Measurements from ENCODE around the gene MAP2K5.
"Not testable (repeated sequence)": the region's sequence is repeated elsewhere in the genome, so short reads cannot be mapped to it uniquely, and the experiment has no call there.

MAP2K5 gene

GRCh38 chr15:67601073-67601472 is 58.6 kb downstream of the MAP2K5 start:
- no peak for DNase-seq (ENCODE audit: low read depth in 2 of 2)

GRCh38 chr15:67603063-67603462 is 60.6 kb downstream of the MAP2K5 start:
- DNase-seq (ENCODE audit: low read depth in 2 of 2): no peak

GRCh38 chr15:67605871-67606270 is 63.4 kb downstream of the MAP2K5 start:
- DNase-seq (ENCODE audit: low read depth in 2 of 2): no peak

- DNase-seq (ENCODE audit: low read depth in 2 of 2): no peak
These were observed 64.2 kb downstream of the MAP2K5 start for GRCh38 chr15:67606742-67607141.

GRCh38 chr15:67607329-67607728 is 64.8 kb downstream of the MAP2K5 start:
- no peak for DNase-seq (ENCODE audit: low read depth in 2 of 2)

GRCh38 chr15:67607959-67608637 is 65.6 kb downstream of the MAP2K5 start:
- DNase-seq (ENCODE audit: low read depth in 2 of 2): no peak

- no peak for DNase-seq (ENCODE audit: low read depth in 2 of 2)
These were observed 66.1 kb downstream of the MAP2K5 start for GRCh38 chr15:67608638-67608959.

GRCh38 chr15:67611370-67612369 is 69.2 kb downstream of the MAP2K5 start:
- no peak for DNase-seq (ENCODE audit: low read depth in 2 of 2)

GRCh38 chr15:67613211-67613610 is 70.7 kb downstream of the MAP2K5 start:
- no peak for DNase-seq (ENCODE audit: low read depth in 2 of 2)

GRCh38 chr15:67613708-67614107 is 71.2 kb downstream of the MAP2K5 start:
- DNase-seq (ENCODE audit: low read depth in 2 of 2): no peak

GRCh38 chr15:67615131-67615534 is 72.6 kb downstream of the MAP2K5 start:
- not testable (repeated sequence) for DNase-seq (ENCODE audit: low read depth in 2 of 2)

- DNase-seq (ENCODE audit: low read depth in 2 of 2): no peak
These were observed 75.8 kb downstream of the MAP2K5 start for GRCh38 chr15:67618297-67618696.

GRCh38 chr15:67622110-67622509 is 79.6 kb downstream of the MAP2K5 start:
- DNase-seq (ENCODE audit: low read depth in 2 of 2): no peak

- DNase-seq (ENCODE audit: low read depth in 2 of 2): no peak
These were observed 89.8 kb downstream of the MAP2K5 start for GRCh38 chr15:67632261-67632660.

GRCh38 chr15:67635950-67636349 is 93.4 kb downstream of the MAP2K5 start:
- not testable (repeated sequence) for DNase-seq (ENCODE audit: low read depth in 2 of 2)

- no peak for DNase-seq (ENCODE audit: low read depth in 2 of 2)
These were observed 97.1 kb downstream of the MAP2K5 start for GRCh38 chr15:67639591-67639990.

GRCh38 chr15:67641453-67641852 is 99.0 kb downstream of the MAP2K5 start:
- DNase-seq (ENCODE audit: low read depth in 2 of 2): no peak

- no peak for DNase-seq (ENCODE audit: low read depth in 2 of 2)
These were observed 104.3 kb downstream of the MAP2K5 start for GRCh38 chr15:67646847-67647246.

- DNase-seq (ENCODE audit: low read depth in 2 of 2): no peak
These were observed 110.1 kb downstream of the MAP2K5 start for GRCh38 chr15:67652586-67652985.

GRCh38 chr15:67660446-67660845 is 117.9 kb downstream of the MAP2K5 start:
- DNase-seq (ENCODE audit: low read depth in 2 of 2): no peak

GRCh38 chr15:67660874-67661606 is 118.5 kb downstream of the MAP2K5 start:
- DNase-seq (ENCODE audit: low read depth in 2 of 2): no peak

- no peak for DNase-seq (ENCODE audit: low read depth in 2 of 2)
These were observed 128.3 kb downstream of the MAP2K5 start for GRCh38 chr15:67670647-67671305.
